K562 (cell line): Measurements from ENCODE around the gene ANKRD44. TPM values are rescaled to one million over a fixed set of nuclear protein-coding genes. Genes with fewer than 3 reads are reported as not detected.

ENCODE experiments used
- ATAC-seq: fragments of 200-7000 bp; cut with Tn5 transposase; 3 replicates; pipeline ENCODE4 v1.9.1; 2020; ENCODE audit warnings: moderate library complexity
- BruUV-seq: library from RNA; stranded (reverse); fragments of 400-500 nt; replicated peaks from 2 replicates; lab custom pipeline; 2021; lab: Mats Ljungman, UMichigan
- CTCF ChIA-PET: fragments of 300-600 bp; formaldehyde crosslinking; extraction: SDS; loops from one replicate; lab custom pipeline; 2021; ENCODE audit warnings: low intra/inter-chr PET ratio; lab: Yijun Ruan, JAX
- POLR2A ChIA-PET: fragments of 300-600, 350-650 bp; sonication (Branson Sonifier 250); formaldehyde crosslinking; extraction: SDS; loops from one replicate; lab custom pipeline; 2021; ENCODE audit warnings: antibody characterized with exemption, inconsistent platforms; lab: Yijun Ruan, JAX
- DNase-seq, 4 experiments: peaks; one replicate each; pipeline versions ENCODE4 v3.0.0 to v3.0.0-alpha.2; 2011 to 2018; ENCODE audit warnings: low spot score in 3 of 4, mixed read lengths in 3 of 4; ENCODE audit errors: extremely low read depth in 1 of 4
- FAIRE-seq: peaks from 2 replicates; lab custom pipeline; 2011; peaks lifted over from hg19 to GRCh38; lab: Jason Lieb, UNC
- H2AFZ ChIP-seq: 2 replicates; pipeline ENCODE4 v1.6.0; 2011; ENCODE audit warnings: low read depth, low read length, control low read depth, inconsistent platforms
- H3K27ac ChIP-seq: fragments of 200-600 bp; 3 replicates; pipeline ENCODE4 v1.8.0; 2011; ENCODE audit warnings: low read depth, mild to moderate bottlenecking, control low read depth, inconsistent platforms, low read length, moderate library complexity, mixed read lengths; ENCODE audit errors: extremely low read depth
- H3K27me3 ChIP-seq, 2 experiments: fragments of 300-600 bp in 1 of 2; 2 replicates in 1 of 2; 3 replicates in 1 of 2; pipeline versions ENCODE4 v1.6.0 to v1.8.0; 2011; ENCODE audit warnings: inconsistent platforms in 2 of 2, low read length in 2 of 2, mild to moderate bottlenecking in 1 of 2, mixed read lengths in 1 of 2, moderate library complexity in 1 of 2; ENCODE audit not compliant: control insufficient read depth in 2 of 2, insufficient read depth in 2 of 2
- H3K36me3 ChIP-seq: fragments of 300-600 bp; 3 replicates; pipeline ENCODE4 v1.8.0; 2011; ENCODE audit warnings: mild to moderate bottlenecking, low read length, inconsistent platforms; ENCODE audit not compliant: control insufficient read depth, insufficient read depth
- H3K4me1 ChIP-seq, 2 experiments: fragments of 200-600 bp in 1 of 2; replicated peaks in 1 of 2; 2 replicates in 1 of 2; 3 replicates in 1 of 2; pipeline versions ENCODE4 v1.5.1 to v1.8.0; 2011; ENCODE audit warnings: inconsistent platforms in 2 of 2, low read length in 2 of 2, mild to moderate bottlenecking in 1 of 2, mixed read lengths in 1 of 2, moderate library complexity in 1 of 2; ENCODE audit not compliant: control insufficient read depth in 2 of 2, insufficient read depth in 2 of 2
- H3K4me2 ChIP-seq: 2 replicates; pipeline ENCODE4 v1.6.1; 2011; ENCODE audit warnings: low read length, control low read depth, inconsistent platforms, mixed read lengths; ENCODE audit not compliant: insufficient read depth
- H3K4me3 ChIP-seq: fragments of 200-600 bp; sonication (generic), shearing (Covaris generic); 2 replicates; pipeline ENCODE4 v1.5.1; 2016; ENCODE audit warnings: control low read depth, inconsistent platforms
- H3K79me2 ChIP-seq: fragments of 200-600 bp; 3 replicates; pipeline ENCODE4 v1.8.0; 2011; ENCODE audit warnings: low read length, inconsistent platforms; ENCODE audit not compliant: control insufficient read depth, insufficient read depth
- H3K9ac ChIP-seq, 2 experiments: 2 replicates each; pipeline versions ENCODE4 v1.6.0 to v1.6.1; 2011; ENCODE audit warnings: low read depth in 2 of 2, low read length in 2 of 2, control low read depth in 1 of 2, inconsistent platforms in 1 of 2, mild to moderate bottlenecking in 1 of 2, mixed read lengths in 1 of 2; ENCODE audit not compliant: insufficient read depth in 1 of 2
- H3K9me1 ChIP-seq: one replicate; pipeline ENCODE4 v1.6.0; 2011; ENCODE audit warnings: inconsistent platforms, mild to moderate bottlenecking, low read length, moderate library complexity; ENCODE audit not compliant: control insufficient read depth, insufficient read depth
- H3K9me3 ChIP-seq: replicated peaks from 2 replicates; pipeline ENCODE4 v1.5.1; 2011; ENCODE audit warnings: low read depth, low read length, inconsistent platforms; ENCODE audit not compliant: control insufficient read depth, insufficient read depth
- H4K20me1 ChIP-seq: replicated peaks from 2 replicates; pipeline ENCODE4 v1.6.1; 2011; ENCODE audit warnings: low read length, inconsistent platforms, mixed read lengths; ENCODE audit not compliant: control insufficient read depth, insufficient read depth
- CHD4 ChIP-seq: fragments of 200-600 bp; sonication (generic); IDR thresholded peaks from 3 replicates; pipeline ENCODE4 v1.6.1; 2012; ENCODE audit warnings: low read depth, mild to moderate bottlenecking, mixed read lengths, low read length, inconsistent platforms; ENCODE audit not compliant: insufficient read depth, insufficient replicate concordance, poor library complexity, severe bottlenecking
- NFIC ChIP-seq: fragments of 450-650 bp; IDR thresholded peaks from 2 replicates; pipeline ENCODE4 v1.6.1; 2017; ENCODE audit warnings: mild to moderate bottlenecking, inconsistent platforms
- RBM25 ChIP-seq: fragments of 200-400 bp; formaldehyde crosslinking; IDR thresholded peaks from 2 replicates; pipeline ENCODE4 v1.6.1; 2018; ENCODE audit warnings: low read length, low read depth, moderate library complexity; ENCODE audit not compliant: severe bottlenecking
- SRF ChIP-seq, 2 experiments: fragments of 250-450, 450-650 bp in 1 of 2; sonication (Bioruptor Pico) in 1 of 2; sonication (generic) in 1 of 2; formaldehyde crosslinking; IDR thresholded peaks; 2 replicates each; pipeline versions ENCODE4 v1.5.0 to v1.5.1; 2020 to 2022; ENCODE audit warnings: mild to moderate bottlenecking in 1 of 2, missing genetic modification reagents in 1 of 2
- WGBS: fragments of 100-300 bp; shearing (Covaris generic); methylation state at CpG from one replicate; pipeline ENCODE4 v1.1.6; 2016; ENCODE audit warnings: low coverage, mixed read lengths; ENCODE audit not compliant: insufficient coverage; ENCODE audit errors: missing lambda C conversion rate; 5-methylcytosine and 5-hydroxymethylcytosine counted together
- in situ Hi-C: fragments of 300-500 bp; cut with MboI; formaldehyde crosslinking; loops from 4 replicates; pipeline ENCODE4 v1.15.0; 2018; ENCODE audit warnings: inconsistent platforms, mixed read lengths
- intact Hi-C: fragments of 100-400 bp; cut with micrococcal nuclease; formaldehyde crosslinking; loops from 2 replicates; pipeline ENCODE4 v1.14.2; 2022
- polyA plus RNA-seq, 8 experiments: library from polyadenylated mRNA; depleted of rRNA in 4 of 8; stranded (reverse) in 5 of 8; unstranded in 3 of 8; fragments of >200 nt; fragmentation: Nextera tagmentation in 2 of 8; fragmentation: Illumina TruSeq in 1 of 8; extraction: Ambion mirVana in 2 of 8; extraction: Trizol in 1 of 8; gene quantifications; 2 replicates each; pipeline versions ENCODE4 v1.2.1 to v1.2.3, GENCODE V29; 2011 to 2014; ENCODE audit warnings: inconsistent platforms in 1 of 8, missing spikeins in 1 of 8
- total RNA-seq, 7 experiments: library from RNA; depleted of rRNA in 6 of 7; stranded (reverse); fragments of >200 nt in 6 of 7; fragmentation: Illumina TruSeq in 2 of 7; extraction: Trizol in 2 of 7; gene quantifications; 2 replicates each; pipeline versions ENCODE4 v1.2.1 to v1.2.3, GENCODE V29; 2011 to 2021; ENCODE audit warnings: low replicate concordance in 1 of 7

Gene ANKRD44
- total and polyA plus RNA-seq, 9 of the 15 experiments (the other 6 are each of a cell fraction or from before 2014, with no cell fraction given): 0.03 to 0.64 (median 0.07) TPM; not detected in 3

DNA sequence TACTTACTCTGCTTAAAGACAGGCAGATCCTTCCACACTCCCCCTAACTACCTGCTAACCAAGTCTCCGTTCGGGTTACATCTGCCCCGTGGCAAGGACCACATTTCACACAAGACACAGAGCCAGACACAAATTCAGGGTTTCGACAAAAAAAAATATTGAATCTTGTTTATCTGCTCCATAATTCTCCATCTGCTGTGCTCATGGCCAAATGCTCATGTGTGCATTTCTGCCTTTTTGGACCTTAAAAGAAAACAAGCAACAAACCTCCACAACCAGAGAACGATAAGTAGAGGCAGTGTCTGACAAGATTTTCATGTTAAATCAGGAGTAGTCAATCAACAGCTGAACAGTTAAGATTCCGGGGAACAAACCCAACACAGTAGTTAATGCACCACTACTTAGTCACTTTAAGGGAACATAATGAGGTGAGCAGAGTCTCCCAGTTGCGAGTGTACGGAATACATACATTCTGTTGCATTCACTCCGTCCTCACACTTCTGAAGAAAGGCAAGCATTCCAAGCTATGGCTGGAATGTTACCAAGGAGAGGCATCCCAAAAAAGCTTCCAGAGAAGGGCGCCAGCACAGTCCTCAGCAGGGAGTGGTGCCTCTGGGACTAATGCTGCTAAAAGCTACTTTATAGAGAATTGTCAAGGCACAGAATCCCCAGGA lies 121.0 kb downstream of the ANKRD44 start (continued):
- no peak for TF ChIP-seq NFIC
- TF ChIP-seq SRF (CRISPR knock-in tag; IDR thresholded peaks at IDR 0.05): no peak
- TF ChIP-seq RBM25: no peak

DNA sequence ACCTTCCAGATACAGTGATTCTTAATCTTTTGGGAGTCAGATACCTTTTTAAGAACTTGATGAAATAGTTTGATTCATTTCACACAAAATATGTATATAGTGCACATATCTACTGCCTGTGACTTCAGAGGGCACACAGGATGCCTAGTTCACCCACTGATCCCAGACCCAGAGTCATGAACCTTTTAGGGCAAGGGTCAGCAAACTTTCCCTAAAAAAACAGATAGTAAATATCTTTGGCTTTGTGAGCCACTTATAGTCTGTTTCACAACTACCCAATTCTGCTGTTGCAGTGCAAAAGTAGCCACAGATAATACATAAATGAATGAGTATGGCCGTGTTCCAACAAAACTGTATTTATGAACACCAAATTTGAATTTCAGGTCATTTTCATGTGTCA lies 124.9 kb downstream of the ANKRD44 start:
- CTCF ChIA-PET: no interaction called here
- no peak for TF ChIP-seq CHD4
- TF ChIP-seq, all 486 proteins: peak for 0
- no peak overlapping the region for H3K27ac ChIP-seq
- no peak overlapping the region for H3K4me2 ChIP-seq
- intact Hi-C loops: no loop called here
- no peaks in the 10 kb centered on the region for H3K36me3 ChIP-seq
- no peak overlapping the region for H3K9ac ChIP-seq
- in situ Hi-C loops: loop anchor here (5.0 kb wide), 1 partner anchor 197 kb away; no protein-coding TSS in a partner anchor
- ATAC-seq (no peak), DNase-seq (no peak), FAIRE-seq (no peak)
- no TSS peak for BruUV-seq
- 0% methylated on average over 1 of the region's 1 CpG for WGBS
- no peaks in the 10 kb centered on the region for H3K9me3 ChIP-seq
- H3K79me2 ChIP-seq: no peaks in the 10 kb centered on the region
- no peaks in the 10 kb centered on the region for H3K4me1 ChIP-seq
- H3K4me3 ChIP-seq: no peak overlapping the region
- H3K9me1 ChIP-seq: no peaks in the 10 kb centered on the region
- H4K20me1 ChIP-seq: no peaks in the 10 kb centered on the region
- H2AFZ ChIP-seq: no peak overlapping the region
- no peaks in the 10 kb centered on the region for H3K27me3 ChIP-seq
- POLR2A ChIA-PET: no interaction called here
